GM18517 (cell line): Measurements from ENCODE around the gene RPS28.

Experiments used
- ATAC-seq: cut with Tn5 transposase; IDR thresholded peaks from one replicate; pipeline ENCODE4 v1.9.1; 2021; ENCODE audit warnings: mild to moderate bottlenecking, moderate library complexity; ENCODE audit not compliant: unreplicated experiment

The RPS28 gene

DNA sequence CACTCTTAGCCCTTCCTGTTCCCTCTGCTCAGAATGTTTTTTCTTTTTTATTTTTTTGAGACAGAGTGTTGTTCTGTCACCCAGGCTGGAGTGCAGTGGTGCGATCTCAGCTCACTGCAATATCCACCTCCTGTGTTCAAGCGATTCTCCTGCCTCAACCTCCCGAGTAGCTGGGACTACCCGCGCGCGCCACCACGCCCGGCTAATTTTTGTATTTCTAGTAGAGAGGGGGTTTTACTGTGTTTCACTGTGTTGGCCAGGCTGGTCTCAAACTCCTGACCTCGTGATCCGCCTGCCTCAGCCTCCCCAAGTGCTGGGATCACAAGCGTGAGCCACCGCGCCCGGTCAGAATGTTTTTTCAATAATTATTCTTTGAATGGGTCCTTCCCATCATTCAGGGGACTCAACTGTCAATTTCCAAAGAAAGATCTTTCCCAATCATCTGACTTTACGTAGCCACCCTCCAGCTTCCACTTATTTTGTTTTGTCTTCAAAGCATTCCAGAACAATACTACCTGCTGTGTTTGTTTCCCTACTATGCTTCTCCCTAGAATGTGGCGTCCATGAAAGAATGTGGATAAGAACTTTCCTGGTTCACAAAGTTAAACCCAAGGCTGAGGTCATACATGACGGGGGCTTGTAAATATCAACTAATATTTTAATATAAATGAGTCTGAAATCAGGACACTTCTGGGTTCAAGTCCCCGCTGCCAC lies 1.3 kb upstream of the RPS28 start:
- no peak for ATAC-seq

DNA sequence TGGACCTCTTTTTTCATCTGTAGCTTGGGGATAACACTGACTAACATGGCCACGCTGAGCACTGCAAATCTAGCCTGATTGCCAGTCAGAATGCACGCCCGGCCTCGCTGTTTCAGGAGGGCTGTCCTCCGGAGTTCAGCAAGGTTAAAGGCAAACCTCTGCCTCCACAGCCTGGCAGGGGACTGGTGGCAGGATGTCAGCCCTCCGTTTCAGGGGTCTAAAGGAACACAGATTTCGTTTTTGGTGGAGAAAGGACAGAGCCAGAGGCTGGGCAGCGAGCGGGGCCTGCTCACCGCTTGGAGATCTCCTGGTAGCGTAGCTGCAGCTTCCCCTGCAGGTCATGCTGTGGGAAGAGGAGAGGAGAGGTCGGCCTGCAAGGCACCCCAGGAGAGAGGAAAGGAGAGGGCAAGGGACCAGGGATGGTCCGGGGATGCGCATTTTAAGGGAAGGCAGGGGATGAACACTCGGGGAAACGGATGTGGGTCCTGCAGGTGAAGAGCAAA lies 681 bp upstream of the RPS28 start:
- ATAC-seq: no peak

DNA sequence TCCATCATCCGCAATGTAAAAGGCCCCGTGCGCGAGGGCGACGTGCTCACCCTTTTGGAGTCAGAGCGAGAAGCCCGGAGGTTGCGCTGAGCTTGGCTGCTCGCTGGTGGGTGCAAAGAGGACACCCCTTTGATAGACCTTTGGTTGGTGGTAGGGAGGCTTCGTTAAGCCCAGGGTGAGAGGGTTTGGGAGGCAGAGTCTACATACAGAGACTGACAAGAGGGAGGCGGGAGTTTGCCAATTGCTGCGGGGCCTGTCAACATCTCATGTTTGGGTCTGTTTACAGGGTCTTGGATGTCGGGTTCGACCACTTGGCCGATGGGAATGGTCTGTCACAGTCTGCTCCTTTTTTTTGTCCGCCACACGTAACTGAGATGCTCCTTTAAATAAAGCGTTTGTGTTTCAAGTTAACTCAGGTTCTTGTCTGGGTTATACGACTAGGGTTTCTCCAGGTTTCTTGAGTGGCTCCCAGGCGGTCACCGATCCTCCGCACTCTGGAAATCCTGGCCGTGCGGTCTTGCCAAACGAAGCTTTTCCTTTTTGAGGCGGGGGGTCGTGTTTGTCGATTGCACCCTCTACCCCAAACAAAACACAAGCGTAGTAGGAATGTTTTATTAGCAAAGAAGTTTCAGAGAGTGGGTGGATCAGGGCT lies 816 bp downstream of the RPS28 start:
- ATAC-seq: no peak

DNA sequence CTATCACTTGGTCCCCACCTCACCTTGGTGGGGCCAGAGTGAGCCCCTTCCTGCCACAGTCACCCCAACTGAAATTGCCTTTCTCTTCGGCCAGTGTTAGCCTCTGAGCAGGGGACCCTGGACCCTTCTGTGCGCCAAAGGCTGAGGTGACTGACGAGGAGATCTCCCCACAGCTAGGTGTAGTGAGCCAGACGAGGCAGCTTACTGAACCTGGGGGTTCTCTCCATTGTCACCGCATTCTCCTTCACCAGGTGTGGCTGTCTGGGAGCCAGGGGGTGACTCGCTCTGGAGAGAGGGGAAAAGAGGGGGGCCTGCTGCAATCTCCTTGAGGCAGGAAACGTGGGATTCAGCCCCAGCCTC lies 1.3 kb downstream of the RPS28 start:
- ATAC-seq: no peak

DNA sequence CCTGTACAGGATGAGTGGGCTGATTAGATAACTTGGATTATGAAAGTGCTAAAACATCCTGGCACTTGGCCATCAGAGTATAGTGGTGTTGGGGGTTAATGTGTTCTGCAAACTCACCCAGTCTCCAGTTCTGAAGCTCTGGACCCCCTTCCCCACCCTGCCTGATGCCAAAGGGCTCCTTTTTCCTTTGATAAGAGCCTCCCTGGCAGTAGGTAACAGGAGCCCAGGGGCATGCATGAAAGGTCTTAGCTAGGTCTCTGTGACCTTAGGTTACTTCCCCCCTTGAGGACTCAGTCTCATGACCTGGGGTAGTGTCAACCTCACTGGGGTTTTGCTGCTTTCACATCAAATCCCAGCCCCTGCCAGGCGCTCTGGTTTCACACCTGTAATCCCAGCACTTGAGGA lies 2.5 kb downstream of the RPS28 start:
- no peak for ATAC-seq

DNA sequence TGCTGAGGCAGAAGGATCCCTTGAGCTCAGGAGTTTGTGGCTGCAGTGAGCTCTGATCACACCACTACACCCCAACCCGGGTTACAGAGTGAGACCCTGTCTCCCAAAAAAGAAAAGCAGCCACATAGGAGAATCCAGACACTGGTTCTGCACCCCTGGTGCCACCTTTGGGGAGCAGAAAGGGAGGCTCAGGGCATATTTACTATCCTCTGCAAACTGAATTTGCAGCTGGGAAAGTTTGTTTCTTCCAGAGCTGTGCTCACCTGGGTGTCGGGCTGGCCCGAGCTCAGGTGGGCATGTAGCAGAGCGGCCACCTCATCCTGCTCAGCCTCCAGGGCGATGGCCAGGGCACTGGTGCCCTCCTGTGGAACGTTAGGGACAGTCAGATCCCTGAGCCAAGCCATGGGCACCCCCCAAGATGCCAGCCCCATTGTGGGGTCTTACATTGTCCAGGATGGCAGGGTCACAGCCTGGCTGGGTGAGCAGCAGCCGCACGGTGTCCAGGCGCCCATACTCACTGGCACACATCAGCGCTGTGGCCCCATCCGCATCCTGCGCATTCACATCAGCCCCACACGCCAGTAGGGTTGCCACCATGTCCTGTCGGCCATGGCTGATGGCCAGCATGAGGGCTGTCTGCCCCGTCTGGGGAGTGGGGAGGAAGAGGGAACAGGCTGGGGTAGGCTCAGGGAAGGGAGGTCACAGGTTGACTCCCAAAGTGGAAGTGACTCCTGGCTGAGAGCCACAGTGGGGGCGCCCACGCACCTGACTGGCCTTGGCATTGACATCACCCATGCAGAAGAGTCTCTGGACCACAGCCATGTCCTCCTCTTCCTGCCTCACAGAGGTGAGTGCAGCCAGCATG lies 3.1 kb downstream of the RPS28 start:
- no peak for ATAC-seq

DNA sequence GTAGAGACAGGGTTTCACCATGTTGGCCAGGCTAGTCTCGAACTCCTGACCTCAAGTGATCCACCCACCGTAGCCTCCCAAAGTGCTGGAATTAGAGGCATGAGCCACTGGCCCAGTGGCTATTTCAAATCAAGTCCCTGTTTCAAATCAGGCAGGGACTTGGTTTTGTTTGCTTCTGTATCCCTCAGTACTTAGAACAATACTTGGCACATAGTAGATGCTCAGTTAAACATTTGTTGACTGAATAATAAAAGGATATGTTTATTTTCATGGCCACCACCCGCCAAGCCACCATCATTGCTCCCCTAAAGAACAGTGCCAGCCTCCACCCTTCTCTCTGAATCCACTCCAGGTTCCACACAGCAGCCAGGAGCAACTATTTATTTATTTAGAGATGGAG lies 4.2 kb downstream of the RPS28 start:
- no peak for ATAC-seq

DNA sequence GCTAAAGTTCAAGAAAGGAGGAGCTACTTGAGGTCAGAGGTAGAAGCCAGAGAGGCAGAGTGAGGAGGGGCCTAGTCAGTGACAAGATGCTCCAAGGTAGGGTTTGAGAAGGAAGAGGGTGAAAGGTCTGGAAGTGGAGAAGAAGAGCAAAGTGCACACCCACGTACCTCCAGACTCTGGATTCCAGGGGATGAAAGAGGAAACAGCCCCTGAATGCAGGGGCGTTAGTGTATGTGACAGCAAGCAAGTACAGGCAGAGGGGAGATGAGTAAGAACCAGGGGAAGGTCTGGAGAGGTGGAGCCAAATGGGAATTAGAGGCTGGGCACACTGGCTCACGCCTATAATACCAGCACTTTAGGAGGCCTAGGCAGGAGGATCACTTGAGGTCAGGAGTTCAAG lies 8.7 kb downstream of the RPS28 start:
- no peak for ATAC-seq

DNA sequence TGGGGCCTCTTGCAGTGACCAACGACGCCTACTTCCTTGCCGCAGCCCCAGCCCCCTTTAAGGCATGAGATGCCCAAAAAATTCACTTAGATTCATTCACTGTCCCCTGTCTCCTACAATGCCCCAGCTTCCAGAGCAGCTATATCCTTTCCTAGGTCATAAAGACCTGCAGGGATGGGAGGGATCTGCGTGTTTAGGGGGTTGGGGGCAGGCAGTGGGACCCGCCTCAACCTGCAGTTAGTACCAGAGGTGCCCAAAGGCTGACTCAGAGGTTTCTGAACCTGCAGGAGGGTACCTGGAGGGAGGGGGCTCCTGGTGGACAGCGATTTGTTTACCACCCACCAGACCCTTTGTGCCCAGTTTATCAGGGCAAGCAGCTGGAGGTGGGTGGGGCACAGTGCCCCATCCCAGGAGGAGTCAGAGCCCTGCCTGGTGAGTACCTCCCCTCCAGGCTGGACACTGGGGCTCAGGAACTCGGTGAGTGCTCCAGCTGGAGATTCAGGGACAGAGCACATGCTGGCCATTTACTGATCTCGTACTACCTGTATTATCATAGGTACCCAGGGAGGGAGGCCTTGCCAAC lies 10.1 kb downstream of the RPS28 start:
- ATAC-seq: no peak

DNA sequence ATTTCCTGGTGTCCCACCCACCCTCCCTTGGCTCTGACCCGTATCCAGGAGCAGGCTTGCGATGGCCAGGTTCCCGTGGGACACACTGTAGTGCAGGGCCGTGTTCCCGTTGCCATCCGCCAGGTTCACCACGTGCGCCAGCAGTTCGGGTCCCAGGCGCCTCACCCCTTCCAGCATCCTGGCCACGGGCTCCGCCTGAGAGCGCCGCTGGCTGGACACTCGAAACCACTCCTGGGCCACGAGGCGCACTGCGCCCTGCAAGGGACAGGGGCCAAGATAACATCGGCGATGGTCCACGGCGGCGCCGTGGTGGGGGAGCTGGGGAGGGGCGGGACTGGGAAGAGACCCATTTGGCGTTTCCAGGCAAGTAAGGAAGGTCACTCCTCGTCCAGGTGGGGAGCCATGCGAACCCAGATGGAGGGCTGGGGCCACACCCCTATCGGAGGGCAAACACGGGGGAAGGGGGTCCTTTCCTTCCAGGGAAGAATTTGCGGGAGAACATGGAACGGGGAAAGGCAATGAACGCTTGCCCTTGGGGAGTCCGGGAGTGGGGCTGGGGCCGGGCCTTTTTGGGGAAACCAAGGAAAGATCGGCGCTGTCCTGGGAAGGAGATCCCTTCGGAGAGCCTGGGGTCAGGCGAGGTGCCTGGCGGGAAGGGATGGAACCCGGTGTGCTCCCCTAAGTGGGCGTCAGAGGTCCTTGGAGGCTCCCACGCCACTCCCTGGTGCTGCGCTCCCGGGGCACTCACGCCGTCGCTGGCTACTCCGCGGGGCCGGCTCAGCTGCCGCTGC lies 11.9 kb downstream of the RPS28 start:
- ATAC-seq: no peak

DNA sequence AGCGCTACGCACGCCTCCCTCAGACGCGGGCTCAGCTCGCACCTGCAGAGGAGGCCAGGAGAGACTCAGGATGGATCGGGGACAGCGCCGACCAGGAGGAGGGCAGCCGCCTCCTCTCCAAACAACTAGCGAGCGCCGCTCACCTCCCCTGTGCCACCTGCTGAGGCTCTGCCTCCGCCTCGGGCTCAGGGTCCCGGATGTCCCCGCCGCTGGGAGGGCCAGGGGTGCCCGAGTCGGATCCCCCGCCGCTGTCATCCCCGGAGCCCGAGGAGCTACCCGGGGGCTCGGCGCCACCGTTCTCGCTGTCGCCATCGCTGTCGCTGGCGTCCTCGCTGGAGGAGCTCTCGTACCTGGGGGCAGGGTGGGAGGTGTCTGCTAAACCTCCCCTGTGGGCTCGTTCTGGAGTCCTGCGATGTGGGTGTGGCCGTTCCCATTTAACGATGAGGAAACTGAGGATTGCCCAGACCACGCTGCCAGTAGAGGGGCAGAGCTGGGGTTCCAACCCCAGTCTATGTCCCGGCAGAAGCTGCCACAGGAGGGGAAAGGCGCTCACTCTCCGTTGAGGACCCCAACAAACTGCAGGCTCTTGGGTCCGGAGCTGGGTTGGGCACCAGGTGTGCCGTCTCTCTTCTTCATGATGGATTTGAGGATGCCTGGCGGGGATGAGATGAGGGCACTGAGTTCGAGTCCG lies 12.6 kb downstream of the RPS28 start:
- no peak for ATAC-seq

DNA sequence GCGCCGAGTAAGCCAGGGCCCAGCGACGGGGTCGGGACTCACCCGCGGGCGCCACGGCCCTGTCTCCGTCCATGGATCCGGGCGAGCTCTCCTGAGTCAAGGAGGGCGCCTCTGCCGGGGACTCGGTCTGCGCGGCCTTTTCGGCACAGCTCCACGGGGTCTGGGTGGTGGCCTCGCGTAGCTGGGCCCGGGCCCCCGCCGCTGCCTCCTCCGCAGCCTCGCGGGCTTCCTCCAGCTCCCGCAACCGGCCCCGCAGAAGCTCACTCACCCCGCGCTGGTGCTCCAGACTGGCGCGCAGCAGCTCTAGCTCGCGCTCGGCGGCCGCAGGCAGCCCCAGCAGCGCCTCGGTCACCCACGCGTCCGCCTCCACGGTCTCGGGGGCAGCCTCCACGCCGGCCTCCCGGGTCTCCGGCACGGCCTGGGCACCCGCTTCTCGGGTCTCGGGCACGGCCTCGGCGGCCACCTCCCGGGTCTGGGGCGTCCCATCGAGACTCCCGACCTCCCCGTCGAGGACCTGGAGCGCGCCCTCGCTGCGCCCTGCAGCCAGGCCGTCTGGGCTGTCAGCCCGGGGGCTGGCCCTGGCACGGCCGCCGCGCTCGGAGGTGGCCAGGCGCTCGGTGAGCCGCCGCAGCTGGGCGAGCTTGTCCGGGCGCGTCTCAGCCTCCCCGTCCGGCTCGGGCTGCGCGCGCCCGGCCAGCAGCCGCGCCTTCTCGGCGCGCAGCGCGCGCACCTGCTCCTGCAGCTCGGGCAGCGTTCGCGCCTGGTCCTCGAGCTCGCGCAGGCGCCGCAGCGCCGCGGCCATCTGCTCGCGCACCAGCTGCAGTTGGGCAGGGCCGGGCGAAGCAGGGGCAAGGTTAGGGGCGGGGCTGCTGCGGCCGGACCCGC lies 13.4 kb downstream of the RPS28 start:
- ATAC-seq: no peak

DNA sequence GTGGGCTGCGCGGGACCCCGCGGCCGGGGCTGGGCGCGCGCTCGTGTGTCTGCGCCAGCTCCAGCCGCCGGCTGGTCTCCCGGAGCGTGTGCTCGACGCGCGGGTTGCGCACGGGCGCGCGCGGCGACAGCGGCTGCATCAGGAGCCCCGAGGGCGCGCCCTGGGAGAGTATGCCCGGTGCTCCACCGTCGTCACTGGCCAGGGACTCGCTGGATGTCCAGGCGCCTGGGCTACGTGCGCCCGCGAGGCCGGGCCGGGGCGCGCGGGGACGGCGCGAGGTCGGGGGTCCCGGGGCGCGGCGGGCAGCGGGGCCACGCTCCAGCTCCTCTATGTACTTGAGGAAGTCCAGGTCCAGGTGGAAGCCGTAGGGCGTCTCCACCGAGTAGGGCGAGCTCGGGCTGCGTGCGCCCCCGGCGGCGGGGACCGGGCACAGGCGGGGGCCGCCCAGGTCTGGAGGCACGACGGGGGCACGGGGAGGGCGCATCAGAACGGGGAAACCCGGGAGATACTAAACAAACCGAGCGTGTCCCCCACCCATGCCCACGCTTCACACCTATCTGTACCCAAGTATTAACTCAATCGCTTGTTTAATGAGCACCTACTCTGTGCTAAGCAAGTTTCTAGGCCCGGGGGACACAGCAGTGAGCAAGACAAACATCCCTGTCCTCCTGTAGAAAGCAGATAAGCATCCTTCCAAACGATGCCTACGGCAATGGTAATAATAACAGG lies 14.2 kb downstream of the RPS28 start:
- peak; percentile 48 for ATAC-seq

DNA sequence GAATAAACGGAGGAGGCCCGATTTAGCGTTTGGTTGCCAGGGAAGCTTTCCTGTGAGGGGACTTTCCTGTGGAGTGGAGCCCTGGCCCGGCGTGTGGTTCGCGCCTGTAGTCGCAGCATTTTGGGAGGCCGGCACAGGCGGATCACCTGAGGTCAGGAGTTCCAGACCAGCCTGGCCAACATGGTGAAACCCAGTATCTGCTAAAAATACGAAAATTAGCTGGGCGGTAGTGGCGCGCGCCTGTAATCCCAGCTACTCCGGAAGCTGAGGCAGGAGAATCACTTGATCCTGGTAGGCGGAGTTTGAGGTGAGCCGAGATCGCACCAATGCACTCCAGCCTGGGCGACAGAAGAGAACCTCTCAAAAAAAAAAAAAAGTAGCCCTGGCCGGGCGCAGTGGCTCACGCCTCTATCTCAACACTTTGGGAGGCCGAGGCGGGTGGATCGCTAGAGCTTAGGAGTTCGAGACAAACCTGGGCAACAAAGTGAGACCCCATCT lies 14.8 kb downstream of the RPS28 start:
- no peak for ATAC-seq

DNA sequence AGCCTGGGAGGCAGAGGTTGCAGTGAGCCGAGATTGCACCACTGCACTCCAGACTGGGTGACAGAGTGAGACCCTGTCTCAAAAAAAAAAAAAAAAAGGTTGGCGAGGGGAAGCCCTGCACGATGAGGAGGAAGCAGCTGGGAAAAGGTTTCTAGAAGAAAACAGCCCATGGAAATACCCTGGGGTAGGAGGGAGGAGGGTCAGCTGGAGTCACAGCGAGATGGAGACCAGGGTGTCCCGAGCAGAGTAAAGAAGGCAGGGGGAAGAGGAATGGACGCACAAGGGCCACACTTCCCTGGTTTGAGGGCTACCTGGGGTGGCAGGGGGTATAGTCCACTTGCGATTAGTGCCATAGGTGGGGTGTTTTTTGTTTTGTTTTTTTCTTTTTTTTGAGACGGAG lies 15.4 kb downstream of the RPS28 start:
- no peak for ATAC-seq

DNA sequence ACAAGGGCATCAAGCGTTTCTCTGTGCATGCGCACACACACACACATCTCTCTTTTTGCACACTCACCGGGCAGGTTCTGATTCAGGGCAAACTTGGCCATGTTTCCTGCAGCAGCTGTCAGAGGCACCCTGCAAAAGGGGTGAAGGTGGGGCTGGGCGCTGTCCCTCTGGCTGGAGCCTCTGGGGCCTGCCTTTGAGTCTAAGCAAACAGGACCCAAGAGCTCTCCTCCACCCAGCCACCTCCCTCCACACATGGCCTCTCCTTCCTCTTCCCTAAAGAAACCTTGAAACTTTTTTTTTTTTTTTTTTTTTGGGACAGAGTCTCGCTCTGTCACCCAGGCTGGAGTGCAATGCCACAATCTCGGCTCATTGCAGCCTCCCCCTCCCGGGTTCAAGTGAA lies 16.4 kb downstream of the RPS28 start:
- no peak for ATAC-seq

DNA sequence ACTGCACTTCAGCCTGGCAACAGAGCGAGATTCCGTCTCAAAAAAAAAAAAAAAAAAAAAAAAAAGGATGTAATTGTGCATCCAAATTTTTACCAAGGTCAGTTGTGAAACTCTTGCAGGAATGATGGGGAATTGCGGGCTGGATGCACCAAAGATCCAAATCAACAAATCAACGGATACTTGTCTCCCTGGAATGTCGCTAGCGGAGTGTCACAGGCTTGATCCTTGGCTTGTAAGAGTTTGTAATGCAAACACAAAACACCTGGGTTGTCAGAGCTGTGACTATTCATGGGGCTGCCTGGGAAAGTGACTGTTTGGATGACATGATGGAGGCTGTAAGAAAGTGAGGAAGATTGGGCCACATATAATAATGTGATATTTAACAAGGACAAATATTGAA lies 17.5 kb downstream of the RPS28 start:
- no peak for ATAC-seq
